Measurements from ENCODE around the gene DCUN1D5. TPM values are rescaled to one million over a fixed set of nuclear protein-coding genes. Genes with fewer than 3 reads are reported as not detected.

DCUN1D5 gene
- total and polyA plus RNA-seq, 2 of the 13 experiments (the other 11 are each of a cell fraction or from before 2014, with no cell fraction given), result 32.9 to 46.7 TPM

DNA sequence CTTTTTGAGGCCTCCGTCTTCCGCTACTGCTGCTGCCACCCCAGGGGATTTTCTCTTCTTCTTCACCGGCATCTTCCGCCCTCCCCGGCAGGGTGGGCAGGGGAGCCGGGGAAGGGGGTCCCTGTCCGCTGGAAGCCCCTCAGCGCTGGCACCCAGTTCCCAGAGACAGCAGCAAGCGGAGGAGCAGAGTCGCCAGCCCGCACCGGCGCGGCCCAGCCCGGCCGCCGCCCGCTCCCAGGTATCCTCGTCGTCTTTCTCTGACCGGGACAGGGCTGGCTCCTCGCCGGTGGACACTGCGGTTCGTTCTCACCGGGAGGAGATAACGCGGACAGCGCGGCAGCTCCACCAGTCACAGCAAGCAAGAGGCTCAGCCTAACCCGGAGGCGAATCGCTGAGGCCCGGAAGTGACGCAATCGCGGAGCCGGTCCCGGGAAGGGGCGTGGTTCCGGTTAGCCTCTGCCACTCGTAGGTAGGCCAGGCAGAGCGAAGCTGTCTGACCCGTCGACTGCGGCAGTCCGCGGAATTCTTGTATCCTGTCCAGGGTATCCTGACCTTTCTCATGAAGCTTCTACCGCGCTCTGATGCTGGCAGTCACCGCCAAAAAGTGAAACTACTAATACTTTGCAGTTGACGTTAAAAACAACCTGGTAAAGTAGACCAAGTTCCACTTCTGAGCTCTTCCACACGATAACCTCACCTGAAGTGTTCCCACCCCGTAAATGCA lies at the start of gene DCUN1D5 (continued):
- TF ChIP-seq, protein P1, sequence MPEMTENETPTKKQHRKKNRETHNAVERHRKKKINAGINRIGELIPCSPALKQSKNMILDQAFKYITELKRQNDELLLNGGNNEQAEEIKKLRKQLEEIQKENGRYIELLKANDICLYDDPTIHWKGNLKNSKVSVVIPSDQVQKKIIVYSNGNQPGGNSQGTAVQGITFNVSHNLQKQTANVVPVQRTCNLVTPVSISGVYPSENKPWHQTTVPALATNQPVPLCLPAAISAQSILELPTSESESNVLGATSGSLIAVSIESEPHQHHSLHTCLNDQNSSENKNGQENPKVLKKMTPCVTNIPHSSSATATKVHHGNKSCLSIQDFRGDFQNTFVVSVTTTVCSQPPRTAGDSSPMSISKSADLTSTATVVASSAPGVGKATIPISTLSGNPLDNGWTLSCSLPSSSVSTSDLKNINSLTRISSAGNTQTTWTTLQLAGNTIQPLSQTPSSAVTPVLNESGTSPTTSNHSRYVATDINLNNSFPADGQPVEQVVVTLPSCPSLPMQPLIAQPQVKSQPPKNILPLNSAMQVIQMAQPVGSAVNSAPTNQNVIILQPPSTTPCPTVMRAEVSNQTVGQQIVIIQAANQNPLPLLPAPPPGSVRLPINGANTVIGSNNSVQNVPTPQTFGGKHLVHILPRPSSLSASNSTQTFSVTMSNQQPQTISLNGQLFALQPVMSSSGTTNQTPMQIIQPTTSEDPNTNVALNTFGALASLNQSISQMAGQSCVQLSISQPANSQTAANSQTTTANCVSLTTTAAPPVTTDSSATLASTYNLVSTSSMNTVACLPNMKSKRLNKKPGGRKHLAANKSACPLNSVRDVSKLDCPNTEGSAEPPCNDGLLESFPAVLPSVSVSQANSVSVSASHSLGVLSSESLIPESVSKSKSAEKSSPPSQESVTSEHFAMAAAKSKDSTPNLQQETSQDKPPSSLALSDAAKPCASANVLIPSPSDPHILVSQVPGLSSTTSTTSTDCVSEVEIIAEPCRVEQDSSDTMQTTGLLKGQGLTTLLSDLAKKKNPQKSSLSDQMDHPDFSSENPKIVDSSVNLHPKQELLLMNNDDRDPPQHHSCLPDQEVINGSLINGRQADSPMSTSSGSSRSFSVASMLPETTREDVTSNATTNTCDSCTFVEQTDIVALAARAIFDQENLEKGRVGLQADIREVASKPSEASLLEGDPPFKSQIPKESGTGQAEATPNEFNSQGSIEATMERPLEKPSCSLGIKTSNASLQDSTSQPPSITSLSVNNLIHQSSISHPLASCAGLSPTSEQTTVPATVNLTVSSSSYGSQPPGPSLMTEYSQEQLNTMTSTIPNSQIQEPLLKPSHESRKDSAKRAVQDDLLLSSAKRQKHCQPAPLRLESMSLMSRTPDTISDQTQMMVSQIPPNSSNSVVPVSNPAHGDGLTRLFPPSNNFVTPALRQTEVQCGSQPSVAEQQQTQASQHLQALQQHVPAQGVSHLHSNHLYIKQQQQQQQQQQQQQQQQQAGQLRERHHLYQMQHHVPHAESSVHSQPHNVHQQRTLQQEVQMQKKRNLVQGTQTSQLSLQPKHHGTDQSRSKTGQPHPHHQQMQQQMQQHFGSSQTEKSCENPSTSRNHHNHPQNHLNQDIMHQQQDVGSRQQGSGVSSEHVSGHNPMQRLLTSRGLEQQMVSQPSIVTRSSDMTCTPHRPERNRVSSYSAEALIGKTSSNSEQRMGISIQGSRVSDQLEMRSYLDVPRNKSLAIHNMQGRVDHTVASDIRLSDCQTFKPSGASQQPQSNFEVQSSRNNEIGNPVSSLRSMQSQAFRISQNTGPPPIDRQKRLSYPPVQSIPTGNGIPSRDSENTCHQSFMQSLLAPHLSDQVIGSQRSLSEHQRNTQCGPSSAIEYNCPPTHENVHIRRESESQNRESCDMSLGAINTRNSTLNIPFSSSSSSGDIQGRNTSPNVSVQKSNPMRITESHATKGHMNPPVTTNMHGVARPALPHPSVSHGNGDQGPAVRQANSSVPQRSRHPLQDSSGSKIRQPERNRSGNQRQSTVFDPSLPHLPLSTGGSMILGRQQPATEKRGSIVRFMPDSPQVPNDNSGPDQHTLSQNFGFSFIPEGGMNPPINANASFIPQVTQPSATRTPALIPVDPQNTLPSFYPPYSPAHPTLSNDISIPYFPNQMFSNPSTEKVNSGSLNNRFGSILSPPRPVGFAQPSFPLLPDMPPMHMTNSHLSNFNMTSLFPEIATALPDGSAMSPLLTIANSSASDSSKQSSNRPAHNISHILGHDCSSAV (CRISPR knock-in tag; IDR thresholded peaks at IDR 0.05; ENCODE audit: borderline replicate concordance), result 0 out of 2 replicates have a peak, but pooled peaks have one; percentile 25
- TF ChIP-seq ZNF232 (CRISPR knock-in tag; IDR thresholded peaks at IDR 0.05; ENCODE audit: borderline replicate concordance) (peak; percentile 63; the same call in 1 of the 2 replicates), MEIS1 (CRISPR knock-in tag; IDR thresholded peaks at IDR 0.05; ENCODE audit: borderline replicate concordance) (0 out of 2 replicates have a peak, but pooled peaks have one; percentile 7), TBX2 (CRISPR knock-in tag; IDR thresholded peaks at IDR 0.05; ENCODE audit: borderline replicate concordance) (peak; percentile 88), ZNF24 (IDR thresholded peaks at IDR 0.05) (no peak), KLF9 (CRISPR knock-in tag; IDR thresholded peaks at IDR 0.05; ENCODE audit: low read depth) (0 out of 2 replicates have a peak, but pooled peaks have one; percentile 74), SKI (IDR thresholded peaks at IDR 0.05; ENCODE audit: partially characterized antibody) (peak; percentile 40), ZNF549 (CRISPR knock-in tag; IDR thresholded peaks at IDR 0.05) (no peak), ZNF775 (CRISPR knock-in tag; IDR thresholded peaks at IDR 0.05; ENCODE audit: borderline replicate concordance) (no peak), ZNF564 (CRISPR knock-in tag; IDR thresholded peaks at IDR 0.05) (0 out of 2 replicates have a peak, but pooled peaks have one; percentile 44), REPIN1 (CRISPR knock-in tag; IDR thresholded peaks at IDR 0.05; ENCODE audit: borderline replicate concordance, low read depth) (peak; percentile 76; the same call in 1 of the 2 replicates)
- TF ChIP-seq, protein P2, sequence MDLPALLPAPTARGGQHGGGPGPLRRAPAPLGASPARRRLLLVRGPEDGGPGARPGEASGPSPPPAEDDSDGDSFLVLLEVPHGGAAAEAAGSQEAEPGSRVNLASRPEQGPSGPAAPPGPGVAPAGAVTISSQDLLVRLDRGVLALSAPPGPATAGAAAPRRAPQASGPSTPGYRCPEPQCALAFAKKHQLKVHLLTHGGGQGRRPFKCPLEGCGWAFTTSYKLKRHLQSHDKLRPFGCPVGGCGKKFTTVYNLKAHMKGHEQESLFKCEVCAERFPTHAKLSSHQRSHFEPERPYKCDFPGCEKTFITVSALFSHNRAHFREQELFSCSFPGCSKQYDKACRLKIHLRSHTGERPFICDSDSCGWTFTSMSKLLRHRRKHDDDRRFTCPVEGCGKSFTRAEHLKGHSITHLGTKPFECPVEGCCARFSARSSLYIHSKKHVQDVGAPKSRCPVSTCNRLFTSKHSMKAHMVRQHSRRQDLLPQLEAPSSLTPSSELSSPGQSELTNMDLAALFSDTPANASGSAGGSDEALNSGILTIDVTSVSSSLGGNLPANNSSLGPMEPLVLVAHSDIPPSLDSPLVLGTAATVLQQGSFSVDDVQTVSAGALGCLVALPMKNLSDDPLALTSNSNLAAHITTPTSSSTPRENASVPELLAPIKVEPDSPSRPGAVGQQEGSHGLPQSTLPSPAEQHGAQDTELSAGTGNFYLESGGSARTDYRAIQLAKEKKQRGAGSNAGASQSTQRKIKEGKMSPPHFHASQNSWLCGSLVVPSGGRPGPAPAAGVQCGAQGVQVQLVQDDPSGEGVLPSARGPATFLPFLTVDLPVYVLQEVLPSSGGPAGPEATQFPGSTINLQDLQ (CRISPR knock-in tag; IDR thresholded peaks at IDR 0.05), result peak; percentile 40; the same call in 1 of the 2 replicates
- TF ChIP-seq, protein P3, sequence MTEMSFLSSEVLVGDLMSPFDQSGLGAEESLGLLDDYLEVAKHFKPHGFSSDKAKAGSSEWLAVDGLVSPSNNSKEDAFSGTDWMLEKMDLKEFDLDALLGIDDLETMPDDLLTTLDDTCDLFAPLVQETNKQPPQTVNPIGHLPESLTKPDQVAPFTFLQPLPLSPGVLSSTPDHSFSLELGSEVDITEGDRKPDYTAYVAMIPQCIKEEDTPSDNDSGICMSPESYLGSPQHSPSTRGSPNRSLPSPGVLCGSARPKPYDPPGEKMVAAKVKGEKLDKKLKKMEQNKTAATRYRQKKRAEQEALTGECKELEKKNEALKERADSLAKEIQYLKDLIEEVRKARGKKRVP (CRISPR knock-in tag; IDR thresholded peaks at IDR 0.05), result peak in 1 of 2 experiments; percentile 96; a peak in 2 of 4 replicates
